ENCODE results near the gene CERS6.

Gene CERS6

GRCh38 chr2:168566974-168567665 lies 111.0 kb downstream of the CERS6 start:
- DNase-seq (ENCODE audit: low read depth, low spot score): no peak

DNA sequence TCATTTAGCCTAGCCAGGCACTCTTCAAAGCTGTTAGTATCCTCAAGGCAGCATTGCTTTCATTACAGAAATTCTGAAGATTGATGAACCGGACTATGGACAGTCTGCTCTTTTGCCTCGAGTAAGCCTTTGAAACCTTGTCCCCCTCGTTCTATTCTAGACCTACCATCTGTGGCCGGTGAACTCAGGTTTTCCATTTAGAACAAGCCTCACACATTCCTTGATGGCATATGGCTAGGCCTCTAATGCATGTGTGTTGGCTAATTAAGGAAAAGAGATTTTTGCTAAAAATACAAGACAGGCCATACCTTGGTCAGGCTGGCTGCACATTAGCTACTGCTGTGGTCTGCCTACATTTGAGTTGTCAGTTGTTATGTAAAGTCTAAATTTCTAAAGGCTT lies 111.8 kb downstream of the CERS6 start:
- no peak for DNase-seq (ENCODE audit: low read depth, low spot score)

GRCh38 chr2:168568476-168569267 lies 112.6 kb downstream of the CERS6 start:
- no peak for DNase-seq (ENCODE audit: low read depth, low spot score)

DNA sequence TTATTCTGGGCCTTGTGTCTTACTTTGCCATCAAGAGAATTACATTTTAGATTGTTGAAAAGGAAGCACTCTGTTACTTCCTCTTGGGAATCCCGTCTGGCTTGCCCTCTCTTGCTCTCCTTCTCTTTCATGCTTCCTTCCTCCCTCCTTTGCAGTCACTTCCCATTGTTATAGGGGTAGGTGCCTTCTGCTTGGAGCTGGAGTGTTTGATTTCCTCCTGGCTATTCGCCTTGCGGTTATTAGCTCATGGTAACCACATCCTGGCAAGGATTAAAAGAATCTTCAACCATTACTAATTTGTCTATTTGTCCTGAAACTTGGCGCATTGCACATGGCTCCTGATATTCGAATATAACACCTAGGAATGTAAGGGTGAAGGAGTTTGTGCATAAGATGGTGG lies 115.0 kb downstream of the CERS6 start:
- no peak for DNase-seq (ENCODE audit: low read depth, low spot score)

DNA sequence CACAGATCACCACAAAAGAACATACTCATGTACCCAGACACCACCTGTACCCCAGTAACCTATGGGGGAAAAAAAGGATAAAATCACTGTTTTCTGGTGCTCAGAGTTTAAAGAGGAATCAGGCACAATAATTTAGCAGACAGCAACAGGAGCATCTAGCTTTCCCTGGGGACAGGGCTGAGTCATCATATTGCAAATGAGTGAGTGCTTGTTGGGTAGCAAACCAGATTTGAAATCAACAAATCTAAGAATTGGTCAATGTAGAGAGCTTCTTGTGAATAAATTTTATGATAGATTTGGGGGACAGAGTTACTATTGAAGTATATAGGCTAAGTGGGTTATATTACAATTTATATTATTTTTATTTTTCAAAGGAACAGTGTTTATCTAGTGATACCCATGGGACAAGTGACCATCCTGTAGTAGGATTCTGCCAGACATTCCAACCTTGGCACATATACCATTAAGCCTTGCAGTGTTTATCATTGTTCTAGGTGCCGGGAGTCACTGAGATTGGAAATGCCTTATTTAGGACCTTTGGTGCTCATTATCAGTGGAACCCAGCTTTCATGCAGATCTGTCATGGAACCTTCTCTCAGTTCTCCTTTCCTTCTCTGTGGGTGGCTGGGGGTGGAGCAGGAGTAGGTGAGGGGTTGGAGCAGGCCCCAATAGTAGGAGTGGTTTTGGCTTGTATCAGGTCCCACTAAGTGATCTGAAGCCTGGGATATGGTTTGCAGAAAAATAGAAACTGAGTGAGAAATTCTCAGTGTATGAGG lies 117.2 kb downstream of the CERS6 start:
- no peak for DNase-seq (ENCODE audit: low read depth, low spot score)

DNA sequence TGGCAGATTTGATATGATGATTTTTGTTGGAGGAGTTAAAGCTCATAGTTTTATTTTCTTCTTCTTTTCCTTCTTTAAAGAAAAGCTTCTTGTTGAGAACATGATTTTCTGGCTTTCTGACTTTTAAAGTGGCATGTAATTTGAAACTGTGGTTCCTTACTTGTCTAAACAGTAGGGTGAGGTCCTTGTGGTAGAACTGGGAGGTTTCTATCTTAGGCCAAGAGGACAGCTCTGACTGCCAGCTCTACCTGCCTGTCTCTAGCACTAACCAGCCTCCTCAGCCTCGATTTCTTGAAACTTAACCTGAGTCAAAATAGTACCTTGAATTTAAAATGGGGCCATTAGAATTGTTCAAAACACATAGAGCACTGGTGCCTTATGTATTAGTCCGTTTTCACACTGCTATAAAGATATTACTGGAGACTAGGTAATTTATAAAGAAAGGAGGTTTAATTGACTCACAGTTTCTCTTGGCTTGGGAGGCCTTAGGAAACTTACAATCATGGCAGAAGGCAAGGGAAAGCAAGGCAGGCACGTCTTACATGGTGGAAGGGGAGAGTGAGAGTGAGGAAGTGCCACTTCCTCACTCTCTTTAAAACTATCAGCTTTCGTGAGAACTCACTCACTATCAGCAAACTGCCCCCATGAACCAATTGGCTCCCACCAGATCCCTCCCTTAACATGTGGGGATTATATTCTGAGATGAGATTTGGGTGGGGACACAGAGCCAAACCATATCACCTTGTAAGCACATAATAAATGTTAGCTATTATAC lies 119.0 kb downstream of the CERS6 start:
- DNase-seq (ENCODE audit: low read depth, low spot score): no peak

GRCh38 chr2:168577885-168578284 lies 121.8 kb downstream of the CERS6 start:
- peak; percentile 3 for DNase-seq (ENCODE audit: low read depth, low spot score)

DNA sequence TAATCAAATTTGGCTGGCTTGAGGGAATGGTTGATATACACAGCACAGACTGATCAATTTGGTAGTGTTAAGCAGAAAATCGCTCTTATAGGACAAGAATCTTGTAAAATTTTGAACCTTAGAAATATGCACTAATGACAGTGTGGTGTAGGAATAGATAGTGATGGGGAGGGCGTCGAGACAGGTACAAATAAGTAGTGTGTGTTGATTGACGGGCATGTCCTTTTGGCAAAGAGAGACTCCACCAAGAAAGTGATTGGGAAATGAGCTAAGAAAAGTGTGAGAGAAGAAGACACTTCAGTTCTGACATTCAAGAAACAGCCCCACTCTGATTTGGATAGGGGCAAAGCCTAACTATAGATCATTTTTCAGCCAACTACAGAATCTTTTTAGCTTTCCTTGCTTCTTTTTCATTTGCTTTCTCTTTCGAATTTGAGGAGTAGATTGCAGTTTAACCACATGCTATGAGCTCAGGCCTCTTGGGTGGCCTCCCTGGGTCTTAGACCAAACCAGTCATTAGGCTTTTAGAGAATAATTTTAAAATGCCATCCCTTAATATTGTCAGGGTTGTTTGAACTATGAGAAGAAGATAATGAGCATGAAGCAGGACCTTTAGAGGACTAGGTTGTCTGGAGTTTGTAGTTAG lies 127.1 kb downstream of the CERS6 start:
- no peak for DNase-seq (ENCODE audit: low read depth, low spot score)

DNA sequence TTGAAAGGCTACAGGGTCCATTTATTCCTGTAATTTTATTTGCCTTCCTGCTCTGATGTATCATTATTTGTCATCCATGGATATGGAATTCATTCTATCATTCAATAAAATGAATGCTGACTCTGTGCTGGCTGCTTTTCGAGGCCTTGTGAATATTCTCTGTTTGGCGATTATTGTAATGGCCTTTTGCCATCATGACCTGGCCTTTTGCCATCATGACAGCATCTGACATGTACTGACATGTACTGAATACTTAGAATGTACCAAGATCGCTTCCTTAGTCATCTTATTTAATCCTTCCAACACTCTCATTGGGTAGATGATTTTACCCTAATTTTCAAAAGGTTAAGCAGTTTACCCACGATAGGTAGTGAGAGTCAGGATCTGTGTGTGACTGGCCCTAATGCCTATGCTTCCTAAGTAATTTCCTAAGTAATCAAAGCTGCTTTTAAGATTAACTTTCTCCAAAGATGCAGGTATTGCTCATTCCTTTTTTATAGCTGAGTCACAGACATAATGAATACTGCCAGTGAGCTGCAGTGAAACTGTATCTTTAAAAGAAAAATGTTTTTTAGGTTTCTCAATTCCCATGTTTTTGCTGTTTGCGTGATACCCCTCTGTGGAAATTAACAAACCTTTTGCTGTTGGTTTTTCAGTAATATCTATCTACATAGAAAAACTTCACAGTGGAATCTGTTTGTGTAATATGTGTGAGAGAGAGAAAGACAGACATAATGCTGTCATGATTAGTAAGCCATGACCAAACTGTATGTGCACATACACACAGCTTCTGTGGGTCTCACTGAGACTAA lies 127.8 kb downstream of the CERS6 start:
- no peak for DNase-seq (ENCODE audit: low read depth, low spot score)

DNA sequence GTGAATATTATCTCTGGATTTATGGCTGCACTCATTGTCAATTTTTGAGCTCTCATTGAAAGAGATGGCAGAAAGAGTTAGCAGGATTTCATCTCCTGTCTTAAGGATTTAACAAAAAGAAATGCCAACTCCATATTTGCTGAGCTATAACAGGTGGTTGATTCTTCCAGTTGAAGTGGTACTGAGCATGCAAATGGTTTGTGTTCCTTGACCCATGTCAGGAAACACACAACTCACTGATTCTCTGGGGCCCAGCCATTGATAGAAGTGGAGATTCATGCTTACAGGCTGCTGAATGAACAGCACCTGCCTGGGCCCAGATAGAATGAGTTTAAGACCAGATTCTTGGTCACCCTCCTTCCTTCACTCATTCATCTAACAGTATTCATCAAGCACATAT lies 128.8 kb downstream of the CERS6 start:
- no peak for DNase-seq (ENCODE audit: low read depth, low spot score)

GRCh38 chr2:168585700-168586099 lies 129.6 kb downstream of the CERS6 start:
- DNase-seq (ENCODE audit: low read depth, low spot score): no peak

GRCh38 chr2:168587307-168587706 lies 131.2 kb downstream of the CERS6 start:
- no peak for DNase-seq (ENCODE audit: low read depth, low spot score)

GRCh38 chr2:168589236-168590211 lies 133.5 kb downstream of the CERS6 start:
- no peak for DNase-seq (ENCODE audit: low read depth, low spot score)

DNA sequence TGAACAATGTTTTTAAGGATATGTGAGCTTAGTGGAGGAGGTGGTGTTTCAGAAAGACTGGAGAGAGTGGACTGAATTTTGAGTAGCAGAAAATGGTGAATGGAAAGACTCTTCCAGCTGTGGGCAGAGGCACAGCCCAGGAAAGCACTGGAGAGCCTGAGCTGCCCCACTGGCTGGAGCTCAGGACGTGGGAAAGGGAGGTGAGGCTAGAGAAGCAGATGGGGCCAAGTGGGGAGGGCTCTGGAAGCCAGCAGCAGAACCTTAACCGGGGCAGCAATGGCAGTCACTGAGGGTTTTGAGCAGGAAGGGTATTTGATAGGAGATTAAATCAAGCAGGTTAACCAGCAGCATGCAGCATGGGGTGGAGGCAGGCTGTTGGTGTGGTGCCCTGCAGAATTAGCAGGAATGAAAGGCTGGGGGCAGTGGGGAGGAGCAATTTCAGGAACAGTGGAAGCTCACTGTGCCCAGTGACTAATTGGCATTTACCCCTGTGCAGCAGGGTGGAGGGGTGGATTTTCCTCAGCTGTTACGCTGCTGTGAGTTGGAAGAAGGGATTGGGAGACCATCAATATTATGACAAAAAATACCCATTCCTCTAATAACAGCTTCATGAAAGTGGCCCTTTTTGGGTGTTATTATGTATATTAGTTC lies 136.2 kb downstream of the CERS6 start:
- no peak for DNase-seq (ENCODE audit: low read depth, low spot score)

DNA sequence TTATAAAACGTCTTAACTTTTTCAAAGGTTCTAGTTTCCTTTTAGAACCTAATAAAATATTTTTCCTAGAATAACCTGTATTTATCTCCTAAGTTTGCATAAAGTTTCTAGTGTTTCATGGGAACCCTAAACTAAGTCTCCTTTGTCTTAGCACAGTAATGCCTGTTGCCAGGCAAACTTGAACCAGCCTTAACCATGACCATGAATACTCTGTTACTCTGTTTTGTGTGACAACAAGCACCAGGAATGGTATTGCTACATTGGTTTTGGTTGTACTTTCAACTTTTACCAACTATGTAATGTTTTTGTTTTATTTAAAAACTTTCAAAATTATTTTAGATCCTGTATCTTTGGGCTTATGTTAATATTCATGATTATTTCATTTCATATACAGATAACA lies 137.6 kb downstream of the CERS6 start:
- no peak for DNase-seq (ENCODE audit: low read depth, low spot score)

GRCh38 chr2:168594778-168595177 lies 138.7 kb downstream of the CERS6 start:
- no peak for DNase-seq (ENCODE audit: low read depth, low spot score)

DNA sequence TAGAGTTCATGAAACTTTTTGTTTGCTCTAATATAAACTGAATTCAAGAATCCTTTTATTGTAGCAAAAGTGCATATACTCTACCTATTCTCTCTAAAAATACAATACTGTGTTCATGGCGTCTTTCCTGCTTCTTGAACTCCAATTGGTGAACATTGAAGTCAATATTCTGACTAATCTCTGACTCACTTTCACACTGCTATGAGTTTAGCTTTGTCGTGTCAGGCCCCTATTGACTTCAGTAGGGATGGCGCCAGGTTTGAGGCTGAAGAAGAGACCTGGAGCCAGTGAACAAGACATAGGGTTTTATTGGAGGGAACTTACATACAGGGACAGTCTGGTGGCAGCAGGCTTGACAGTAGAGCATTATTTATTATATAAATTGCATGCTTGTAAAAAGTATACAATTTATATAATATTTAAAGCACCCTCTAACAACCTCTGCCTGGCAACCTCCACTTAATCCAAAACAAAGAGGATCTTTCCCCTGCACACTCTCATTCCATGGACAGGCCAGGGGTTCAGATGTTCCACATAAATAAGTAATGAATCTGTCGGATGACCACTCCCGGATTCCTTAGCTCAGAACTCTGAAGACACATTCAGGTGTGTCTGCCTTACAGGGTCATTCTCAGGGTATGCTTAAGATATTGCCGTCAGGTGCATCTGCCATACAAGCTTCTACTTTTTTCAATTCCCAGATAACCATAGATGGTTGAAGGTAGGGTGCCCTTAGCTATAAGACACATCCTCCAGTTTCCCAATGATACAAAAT lies 141.0 kb downstream of the CERS6 start:
- no peak for DNase-seq (ENCODE audit: low read depth, low spot score)

DNA sequence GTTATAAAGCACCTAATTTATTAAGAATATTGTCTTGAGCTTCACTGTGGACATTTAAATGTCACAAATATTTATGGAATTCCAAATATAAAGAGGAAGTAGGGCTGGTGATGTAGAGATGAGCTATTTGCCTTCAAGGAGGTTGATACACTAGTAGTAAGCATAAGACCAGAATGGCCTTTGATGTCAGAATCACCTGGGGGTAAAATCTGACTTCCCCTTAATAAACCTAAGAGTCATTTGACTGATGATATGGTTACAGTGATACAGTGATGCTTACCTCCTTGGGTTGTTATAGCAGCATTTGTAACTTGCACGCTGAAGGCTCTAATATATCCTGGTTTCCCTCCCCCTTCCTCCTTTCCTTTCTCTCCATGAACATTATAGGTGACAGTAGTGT lies 143.7 kb downstream of the CERS6 start:
- DNase-seq (ENCODE audit: low read depth, low spot score): no peak
